Spleen (tissue), 11 donors: ENCODE results near the gene TAT. TPM values are rescaled to one million over a fixed set of nuclear protein-coding genes. Genes with fewer than 3 reads are reported as not detected.

ENCODE experiments used
- DNase-seq: peaks from one replicate; pipeline ENCODE4 v3.0.0-alpha.2; 2020
- H3K27ac ChIP-seq, 8 donors: fragments of 200-600 bp; sonication (generic) in 7 of 8; 1 replicate in 4 of 8; 2 replicates in 4 of 8; pipeline versions ENCODE4 v1.5.0 to v1.8.0; 2016 to 2021; ENCODE audit warnings: inconsistent platforms in 4 of 8, mild to moderate bottlenecking in 4 of 8, moderate library complexity in 1 of 8
- H3K27me3 ChIP-seq, 7 donors: fragments of 200-600 bp; sonication (generic) in 6 of 7; replicated peaks in 1 of 7; 1 replicate in 4 of 7; 2 replicates in 3 of 7; pipeline versions ENCODE4 v1.5.0 to v1.8.0; 2016 to 2021; ENCODE audit warnings: inconsistent platforms in 3 of 7, mild to moderate bottlenecking in 1 of 7
- H3K36me3 ChIP-seq, 6 donors: fragments of 200-600 bp; sonication (generic) in 5 of 6; 1 replicate in 4 of 6; 2 replicates in 2 of 6; pipeline versions ENCODE4 v1.5.0 to v1.8.0; 2016 to 2021; ENCODE audit warnings: inconsistent platforms in 2 of 6
- H3K4me1 ChIP-seq, 6 donors: fragments of 200-600 bp; sonication (generic) in 5 of 6; 1 replicate in 3 of 6; 2 replicates in 3 of 6; pipeline versions ENCODE4 v1.5.0 to v1.8.0; 2016 to 2021; ENCODE audit warnings: inconsistent platforms in 3 of 6
- H3K4me3 ChIP-seq, 8 donors: fragments of 200-600 bp; sonication (generic) in 7 of 8; 1 replicate in 4 of 8; 2 replicates in 4 of 8; pipeline versions ENCODE4 v1.5.0 to v1.8.0; 2016 to 2021; ENCODE audit warnings: inconsistent platforms in 4 of 8, mild to moderate bottlenecking in 4 of 8, moderate library complexity in 2 of 8
- H3K9me3 ChIP-seq, 8 donors: fragments of 200-600 bp; sonication (generic) in 7 of 8; 1 replicate in 4 of 8; 2 replicates in 4 of 8; pipeline versions ENCODE4 v1.5.0 to v1.8.0; 2016 to 2021; ENCODE audit warnings: inconsistent platforms in 4 of 8
- CTCF ChIP-seq, 11 experiments: fragments of 200-600 bp in 7 of 11; fragments of 450-650 bp in 4 of 11; sonication (generic) in 4 of 11; IDR thresholded peaks in 8 of 11; conservative IDR thresholded peaks in 3 of 11; 1 replicate in 7 of 11; 2 replicates in 4 of 11; pipeline versions ENCODE4 v1.4.0 to v1.8.0; 2016 to 2021; ENCODE audit warnings: antibody characterized with exemption in 11 of 11, inconsistent platforms in 4 of 11, mild to moderate bottlenecking in 1 of 11
- POLR2A ChIP-seq, 3 donors: fragments of 450-650 bp; IDR thresholded peaks; one replicate each; pipeline ENCODE4 v1.5.1; 2017; ENCODE audit warnings: antibody characterized with exemption in 3 of 3, mild to moderate bottlenecking in 1 of 3
- POLR2AphosphoS5 ChIP-seq, 3 donors: sonication (generic); formaldehyde crosslinking; IDR thresholded peaks; one replicate each; pipeline ENCODE4 v1.5.1; 2017; ENCODE audit warnings: antibody characterized with exemption in 3 of 3
- WGBS, 5 donors: extraction: QIAGEN DNeasy Blood & Tissue Kit in 3 of 5; methylation state at CpG; one replicate each; pipeline versions ENCODE4 v1.1.5 to v1.1.7; 2013 to 2018; 5-methylcytosine and 5-hydroxymethylcytosine counted together
- intact Hi-C: fragments of 100-400 bp; cut with DNase I; formaldehyde crosslinking; loops from one replicate; pipeline ENCODE4 v1.15.0; 2023; ENCODE audit warnings: low total_unique reads
- polyA plus RNA-seq, 3 donors: library from polyadenylated mRNA; stranded (reverse); fragments of 200-250 nt; gene quantifications; one replicate each; pipeline ENCODE4 v1.2.1, GENCODE V29; 2013
- total RNA-seq, 7 donors: library from RNA; depleted of rRNA in 3 of 7; stranded (reverse); fragments of >200 nt in 3 of 7; fragmentation: NEBNext Ultra II Directional in 4 of 7; extraction: Animal tissue kit (Norgen Biotek cat#: 25700) in 4 of 7; gene quantifications; one replicate each; pipeline versions ENCODE4 v1.1.0 to v1.2.1, GENCODE V29; 2016 to 2021
- donor health status: healthy with polysubstance abuse.
- donor health status: DM: no; HTN: no; CAD: no; lungs with moderate emphysema.
- donor health status: DM: no; HTN: no; CAD: no.
- donor health status: Bipolar disorder and iron deficiency.
- donor health status: healthy.
- donor health status: DM: no; HTN: no; CAD: no.
- donor health status: DM: yes; HTN: yes; CAD: no.

TAT gene
- total and polyA plus RNA-seq, 10 donors, result 0.08 to 0.30 (median 0.16) TPM; not detected in 7

DNA sequence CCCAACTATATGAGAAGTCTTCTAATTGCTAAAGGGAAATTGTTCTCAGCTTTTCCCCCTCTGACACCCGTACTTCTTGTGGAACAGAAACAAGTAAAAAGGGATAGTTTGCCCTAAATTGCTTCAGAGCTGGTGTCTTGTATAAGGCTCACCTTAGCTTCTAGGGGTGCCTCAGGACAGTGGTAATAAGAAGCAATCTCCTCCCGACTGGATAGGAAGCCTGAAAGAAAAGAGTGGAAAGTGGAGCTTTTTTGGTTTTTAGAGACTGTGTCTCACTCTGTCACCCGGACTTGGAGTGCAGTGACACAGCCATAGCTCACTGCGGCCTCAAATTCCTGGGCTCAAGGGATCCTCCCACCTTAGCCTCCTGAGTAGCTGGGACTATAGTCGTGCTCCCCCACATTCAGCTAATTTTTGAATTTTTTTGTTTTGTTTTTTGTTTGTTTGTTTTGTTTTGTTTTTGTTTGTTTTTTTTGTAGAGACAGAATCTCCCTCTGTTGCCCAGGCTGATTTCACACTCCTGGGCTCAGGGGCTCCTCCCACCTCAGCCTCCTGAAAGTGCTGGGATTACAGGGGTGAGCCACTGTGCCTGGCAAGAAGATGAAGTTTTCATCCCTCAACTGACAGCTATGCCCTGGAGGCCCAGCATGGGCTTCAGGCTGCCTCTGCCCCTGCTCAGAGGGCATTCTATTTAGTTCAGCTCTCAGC is 3.4 kb downstream of the TAT start:
- WGBS, 5 donors, result 78 to 90% (median 86%) methylated on average over 5 of the region's 5 CpGs
- Histone ChIP-seq H3K36me3 (no peaks in the 10 kb centered on the region), H3K4me1 (no peaks in the 10 kb centered on the region), H3K27me3 (peaks cover 0 to 13% (median 0%) of the 10 kb centered on the region in 7 donors), H3K27ac (no peak overlapping the region), H3K9me3 (no peaks in the 10 kb centered on the region), H3K4me3 (no peak overlapping the region)
- intact Hi-C loops, result no loop called here
- DNase-seq, result no peak
- TF ChIP-seq POLR2AphosphoS5 (IDR thresholded peaks at IDR 0.05) (no peak), POLR2A (IDR thresholded peaks at IDR 0.05) (no peak), CTCF (IDR thresholded peaks at IDR 0.05 in 8 of 11, conservative IDR thresholded peaks at IDR 0.05 in 3 of 11) (no peak)

GRCh38 chr16:71572497-71573116 is 4.3 kb downstream of the TAT start:
- H3K27ac ChIP-seq, result no peak overlapping the region
- no peaks in the 10 kb centered on the region for H3K36me3 ChIP-seq
- 50 to 71% (median 65%) methylated on average over 3 of the region's 3 CpGs for WGBS, 5 donors
- H3K4me3 ChIP-seq, result no peak overlapping the region
- TF ChIP-seq CTCF (IDR thresholded peaks at IDR 0.05 in 8 of 11, conservative IDR thresholded peaks at IDR 0.05 in 3 of 11) (no peak), POLR2A (IDR thresholded peaks at IDR 0.05) (no peak), POLR2AphosphoS5 (IDR thresholded peaks at IDR 0.05) (no peak)
- no peaks in the 10 kb centered on the region for H3K9me3 ChIP-seq
- intact Hi-C loops, result no loop called here
- no peaks in the 10 kb centered on the region for H3K4me1 ChIP-seq
- DNase-seq, result no peak
- peaks cover 0 to 9% (median 0%) of the 10 kb centered on the region in 7 donors for H3K27me3 ChIP-seq

DNA sequence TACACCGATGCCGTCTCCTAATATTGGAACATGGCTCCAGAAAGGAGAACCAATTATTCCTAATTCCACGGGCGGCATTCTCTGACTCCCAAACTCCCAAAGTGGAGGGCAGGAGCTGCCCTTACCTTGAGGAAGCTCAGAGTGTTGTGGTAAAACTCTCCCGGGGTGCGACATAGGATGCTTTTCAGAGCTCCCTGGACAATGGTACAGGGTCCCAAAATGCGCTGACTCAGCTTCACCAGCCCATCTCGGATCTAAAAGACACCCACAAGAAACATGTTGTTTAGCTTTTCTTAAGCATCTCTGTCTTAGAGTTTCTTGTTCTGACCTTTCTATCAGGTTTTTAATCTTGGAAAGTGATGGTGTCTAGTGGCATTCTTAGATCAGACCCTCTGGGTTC is 6.7 kb downstream of the TAT start:
- peaks cover 4 to 16% (median 14%) of the 10 kb centered on the region in 6 donors for H3K4me1 ChIP-seq
- WGBS, 5 donors, result 90 to 98% (median 96%) methylated on average over 8 of the region's 8 CpGs
- no peaks in the 10 kb centered on the region for H3K36me3 ChIP-seq
- H3K27ac ChIP-seq, result no peak overlapping the region
- H3K27me3 ChIP-seq, result no peaks in the 10 kb centered on the region
- no peak for TF ChIP-seq CTCF (IDR thresholded peaks at IDR 0.05 in 8 of 11, conservative IDR thresholded peaks at IDR 0.05 in 3 of 11)
- TF ChIP-seq POLR2A (IDR thresholded peaks at IDR 0.05), result no peak
- no peak for TF ChIP-seq POLR2AphosphoS5 (IDR thresholded peaks at IDR 0.05)
- DNase-seq, result no peak
- no peaks in the 10 kb centered on the region for H3K9me3 ChIP-seq
- intact Hi-C loops, result no loop called here
- no peak overlapping the region for H3K4me3 ChIP-seq

GRCh38 chr16:71569621-71570020 is 7.3 kb downstream of the TAT start:
- no peaks in the 10 kb centered on the region for H3K9me3 ChIP-seq
- WGBS, 5 donors, result 82 to 98% (median 95%) methylated on average over 4 of the region's 4 CpGs
- no peaks in the 10 kb centered on the region for H3K27me3 ChIP-seq
- H3K4me3 ChIP-seq, result no peak overlapping the region
- intact Hi-C loops, result no loop called here
- H3K27ac ChIP-seq, result no peak overlapping the region
- no peak for TF ChIP-seq POLR2AphosphoS5 (IDR thresholded peaks at IDR 0.05)
- TF ChIP-seq CTCF (IDR thresholded peaks at IDR 0.05 in 8 of 11, conservative IDR thresholded peaks at IDR 0.05 in 3 of 11), result no peak
- no peak for TF ChIP-seq POLR2A (IDR thresholded peaks at IDR 0.05)
- DNase-seq, result no peak
- no peaks in the 10 kb centered on the region for H3K36me3 ChIP-seq
- peaks cover 4 to 20% (median 16%) of the 10 kb centered on the region in 6 donors for H3K4me1 ChIP-seq
